Thyroid gland (tissue), 4 donors: ENCODE results near the gene RNASE8. TPM values are rescaled to one million over a fixed set of nuclear protein-coding genes. Genes with fewer than 3 reads are reported as not detected.

Source experiments
- DNase-seq, 2 donors: peaks; one replicate each; pipeline ENCODE4 v3.0.0-alpha.2; 2019
- H3K27ac ChIP-seq, 3 donors: fragments of 200-600 bp; sonication (generic); 1 replicate in 2 of 3; 2 replicates in 1 of 3; pipeline ENCODE4 v1.5.1; 2016 to 2019; ENCODE audit warnings: mild to moderate bottlenecking in 1 of 3, moderate library complexity in 1 of 3
- H3K27me3 ChIP-seq: fragments of 200-600 bp; sonication (generic); one replicate; pipeline ENCODE4 v1.5.1; 2019
- H3K36me3 ChIP-seq, 2 donors: fragments of 200-600 bp; sonication (generic); one replicate each; pipeline ENCODE4 v1.5.1; 2016 to 2019
- H3K4me1 ChIP-seq, 2 donors: fragments of 200-600 bp; sonication (generic); one replicate each; pipeline ENCODE4 v1.5.1; 2017 to 2019
- H3K4me3 ChIP-seq, 3 donors: fragments of 200-600 bp; sonication (generic); replicated peaks in 1 of 3; 1 replicate in 2 of 3; 2 replicates in 1 of 3; pipeline ENCODE4 v1.5.1; 2016; ENCODE audit warnings: mild to moderate bottlenecking in 1 of 3
- H3K9me3 ChIP-seq: fragments of 200-600 bp; sonication (generic); one replicate; pipeline ENCODE4 v1.5.1; 2017
- CTCF ChIP-seq, 6 experiments: fragments of 200-600 bp in 3 of 6; fragments of 450-650 bp in 3 of 6; sonication (generic) in 3 of 6; IDR thresholded peaks; one replicate each; pipeline ENCODE4 v1.5.1; 2016 to 2019; ENCODE audit warnings: antibody characterized with exemption in 6 of 6, mild to moderate bottlenecking in 2 of 6, inconsistent platforms in 1 of 6, moderate library complexity in 1 of 6
- POLR2A ChIP-seq, 2 donors: fragments of 450-650 bp; IDR thresholded peaks; one replicate each; pipeline ENCODE4 v1.6.1; 2017; ENCODE audit warnings: antibody characterized with exemption in 2 of 2, mild to moderate bottlenecking in 2 of 2, moderate library complexity in 1 of 2
- WGBS, 2 donors: methylation state at CpG; one replicate each; pipeline ENCODE4 v1.1.5; 2017; 5-methylcytosine and 5-hydroxymethylcytosine counted together
- intact Hi-C: fragments of 100-400 bp; cut with DNase I; formaldehyde crosslinking; loops from one replicate; pipeline ENCODE4 v1.15.1; 2023
- total RNA-seq, 4 donors: library from RNA; depleted of rRNA; stranded (reverse); fragments of >200 nt; gene quantifications; one replicate each; pipeline ENCODE4 v1.2.3, GENCODE V29; 2016

Gene RNASE8
- total RNA-seq, 4 donors from 2014 or later, result not detected

- Histone ChIP-seq H3K27ac (no peak overlapping the region), H3K27me3 (no peaks in the 10 kb centered on the region), H3K4me3 (no peak overlapping the region), H3K9me3 (no peaks in the 10 kb centered on the region), H3K4me1 (no peaks in the 10 kb centered on the region), H3K36me3 (peaks cover 11 to 21% of the 10 kb centered on the region in 2 donors)
- no peak for DNase-seq
- intact Hi-C loops, result loop anchor here (2.0 to 5.0 kb wide), 2 partner anchors 24 to 76 kb away; no protein-coding TSS in a partner anchor
- TF ChIP-seq POLR2A (IDR thresholded peaks at IDR 0.05) (no peak), CTCF (IDR thresholded peaks at IDR 0.05) (no peak)
- 71 to 79% methylated on average over 9 of the region's 9 CpGs for WGBS, 2 donors
These were observed 41.0 kb upstream of the RNASE8 start for GRCh38 chr14:21016413-21017190.

GRCh38 chr14:21017528-21018245 lies 39.9 kb upstream of the RNASE8 start:
- TF ChIP-seq CTCF (IDR thresholded peaks at IDR 0.05) (no peak), POLR2A (IDR thresholded peaks at IDR 0.05) (no peak)
- Histone ChIP-seq H3K4me1 (no peaks in the 10 kb centered on the region), H3K27me3 (no peaks in the 10 kb centered on the region), H3K36me3 (peaks cover 11 to 21% of the 10 kb centered on the region in 2 donors), H3K9me3 (no peaks in the 10 kb centered on the region), H3K27ac (no peak overlapping the region), H3K4me3 (no peak overlapping the region)
- DNase-seq, result no peak
- 83 to 86% methylated on average over 26 to 28 of the region's 28 CpGs for WGBS, 2 donors
- intact Hi-C loops, result loop anchor here (2.0 to 5.0 kb wide), 2 partner anchors 23 to 75 kb away; no protein-coding TSS in a partner anchor

DNA sequence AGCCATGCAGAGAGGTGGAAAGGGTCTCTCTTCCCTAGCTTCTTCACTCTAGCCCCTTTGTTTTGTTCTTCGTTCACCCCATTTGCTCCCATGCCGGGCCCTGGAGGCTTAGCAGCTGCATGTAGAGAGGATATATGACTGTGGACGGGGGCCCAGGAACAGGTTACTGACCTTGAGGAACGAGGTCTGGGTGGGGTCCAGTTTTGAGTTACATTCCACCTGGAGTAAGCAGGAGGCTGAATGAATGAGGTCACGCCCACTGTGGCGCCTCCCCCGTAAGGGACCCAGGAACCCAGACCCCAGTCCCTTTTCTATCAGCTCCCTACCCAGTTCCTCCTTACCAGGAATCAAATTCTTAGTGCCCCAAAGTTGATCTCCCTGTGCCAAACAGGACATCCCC lies 39.3 kb upstream of the RNASE8 start:
- WGBS, 2 donors, result 91% methylated on average over 7 of the region's 7 CpGs
- TF ChIP-seq CTCF (IDR thresholded peaks at IDR 0.05), result no peak
- TF ChIP-seq POLR2A (IDR thresholded peaks at IDR 0.05), result no peak
- intact Hi-C loops, result loop anchor here (5.0 kb wide), 1 partner anchor 74 kb away; no protein-coding TSS in a partner anchor
- peaks cover 0 to 3% of the 10 kb centered on the region in 2 donors for H3K4me1 ChIP-seq
- peaks cover 11 to 21% of the 10 kb centered on the region in 2 donors for H3K36me3 ChIP-seq
- no peak overlapping the region for H3K27ac ChIP-seq
- H3K27me3 ChIP-seq, result no peaks in the 10 kb centered on the region
- no peaks in the 10 kb centered on the region for H3K9me3 ChIP-seq
- DNase-seq, result no peak
- no peak overlapping the region for H3K4me3 ChIP-seq

- Histone ChIP-seq H3K27ac (no peak overlapping the region), H3K4me1 (peaks cover 2 to 8% of the 10 kb centered on the region in 2 donors), H3K4me3 (no peak overlapping the region), H3K27me3 (no peaks in the 10 kb centered on the region), H3K36me3 (peaks cover 11 to 21% of the 10 kb centered on the region in 2 donors), H3K9me3 (no peaks in the 10 kb centered on the region)
- DNase-seq, result no peak
- WGBS, 2 donors, result 96 to 97% methylated on average over 3 of the region's 3 CpGs
- intact Hi-C loops, result loop anchor here (5.0 kb wide), 1 partner anchor 74 kb away; no protein-coding TSS in a partner anchor
- no peak for TF ChIP-seq POLR2A (IDR thresholded peaks at IDR 0.05)
- no peak for TF ChIP-seq CTCF (IDR thresholded peaks at IDR 0.05)
These were observed 38.8 kb upstream of the RNASE8 start for GRCh38 chr14:21018781-21019180.
